ENCODE results near the gene CRELD2. TPM values are rescaled to one million over a fixed set of nuclear protein-coding genes. Genes with fewer than 3 reads are reported as not detected.
A peak's percentile ranks its signal among the peaks of the same experiment; 100 is the strongest.

CRELD2 gene
- total and polyA plus RNA-seq, 2 of the 13 experiments (the other 11 are each of a cell fraction or from before 2014, with no cell fraction given): 17.2 to 44.7 TPM

- Histone ChIP-seq H3K4me3 (replicated peaks in 1 of 3; ENCODE audit: insufficient read depth in 1 of 3, low read depth in 2 of 3, low read length in 3 of 3) (no peak overlapping the region), H3K27me3 (ENCODE audit: control insufficient read depth in 1 of 2, insufficient read depth in 2 of 2, low read length in 2 of 2) (no peaks in the 10 kb centered on the region; a peak in 1 of 5 replicates), H3K36me3 (replicated peaks in 1 of 2; ENCODE audit: control insufficient read depth in 1 of 2, insufficient read depth in 2 of 2, low read length in 2 of 2) (peaks cover 0 to 5% of the 10 kb centered on the region in 2 experiments; a peak in 2 of 5 replicates), H3K4me1 (ENCODE audit: insufficient read depth, low read length) (peaks cover 78% of the 10 kb centered on the region), H3K4me2 (ENCODE audit: low read depth, low read length) (no peak overlapping the region), H3K9me3 (ENCODE audit: low read length) (no peaks in the 10 kb centered on the region), H3K27ac (ENCODE audit: extremely low read length, insufficient read depth, low read length) (no peak overlapping the region), H3K9ac (ENCODE audit: insufficient read depth, low read depth, low read length) (no peak overlapping the region), H2AFZ (ENCODE audit: low read length) (no peak overlapping the region), H3K79me2 (ENCODE audit: insufficient read depth, low read length) (peaks cover 17% of the 10 kb centered on the region), H4K20me1 (ENCODE audit: insufficient read depth, low read length) (peaks cover 8% of the 10 kb centered on the region; the same call in 1 of the 2 replicates)
- intact Hi-C loops (cut with micrococcal nuclease; ENCODE audit: unreplicated experiment) (no loop called here), in situ Hi-C loops (cut with HindIII; ENCODE audit: extremely low pct_ligation_motif_present, low pct_unique_long_range_greater_than_20kb) (no loop called here)
- FAIRE-seq: no peak
- CTCF ChIA-PET (ENCODE audit: low intra/inter-chr PET ratio, low total read pairs): no interaction called here
- ATAC-seq: no peak
- 94% methylated on average over 15 of the region's 20 CpGs for WGBS (ENCODE audit: low lambda C conversion rate)
- no peak for DNase-seq (ENCODE audit: low spot score)
- TF ChIP-seq MXD1 (CRISPR knock-in tag; IDR thresholded peaks at IDR 0.05): 0 out of 2 replicates have a peak, but pooled peaks have one; percentile 40
- TF ChIP-seq ZNF660 (CRISPR knock-in tag; IDR thresholded peaks at IDR 0.05; ENCODE audit: borderline replicate concordance, low read depth): no peak
- no TSS peak for BruUV-seq (replicated peaks)
- POLR2A ChIA-PET: interaction anchor here (12.9 to 18.6 kb wide), 3 partner anchors 6 to 22 kb away, joined by 283 to 722 read pairs (median 722); partner anchors contain the start of gene PIM3
These were observed 38.7 kb downstream of the CRELD2 start for GRCh38 chr22:49956914-49957825.

GRCh38 chr22:49957826-49958365 lies 39.5 kb downstream of the CRELD2 start:
- H3K4me2 ChIP-seq (ENCODE audit: low read depth, low read length): peak overlapping the region; percentile 99
- no peak overlapping the region for H3K27ac ChIP-seq (ENCODE audit: extremely low read length, insufficient read depth, low read length)
- H4K20me1 ChIP-seq (ENCODE audit: insufficient read depth, low read length): peaks cover 13% of the 10 kb centered on the region
- H2AFZ ChIP-seq (ENCODE audit: low read length): no peak overlapping the region
- H3K9me3 ChIP-seq (ENCODE audit: low read length): no peaks in the 10 kb centered on the region
- FAIRE-seq (no peak), DNase-seq (ENCODE audit: low spot score) (no peak), ATAC-seq (no peak)
- ChIA-PET POLR2A (interaction anchor here (12.9 to 18.6 kb wide), 3 partner anchors 6 to 23 kb away, joined by 283 to 722 read pairs (median 722); partner anchors contain the start of gene PIM3), CTCF (ENCODE audit: low intra/inter-chr PET ratio, low total read pairs) (interaction anchor here (1.9 kb wide), 1 partner anchor 27 kb away, joined by 4 read pairs; no protein-coding TSS in a partner anchor)
- H3K79me2 ChIP-seq (ENCODE audit: insufficient read depth, low read length): peaks cover 23% of the 10 kb centered on the region
- no peaks in the 10 kb centered on the region; a peak in 1 of 5 replicates for H3K27me3 ChIP-seq (ENCODE audit: control insufficient read depth in 1 of 2, insufficient read depth in 2 of 2, low read length in 2 of 2)
- peaks cover 75% of the 10 kb centered on the region for H3K4me1 ChIP-seq (ENCODE audit: insufficient read depth, low read length)
- in situ Hi-C loops (cut with HindIII; ENCODE audit: extremely low pct_ligation_motif_present, low pct_unique_long_range_greater_than_20kb) (no loop called here), intact Hi-C loops (cut with micrococcal nuclease; ENCODE audit: unreplicated experiment) (no loop called here)
- no peak for TF ChIP-seq ZNF652 (CRISPR knock-in tag; IDR thresholded peaks at IDR 0.05; ENCODE audit: borderline replicate concordance, low read depth)
- no peak for TF ChIP-seq E2F2 (CRISPR knock-in tag; IDR thresholded peaks at IDR 0.05; ENCODE audit: borderline replicate concordance)
- TF ChIP-seq GABPB1 (CRISPR knock-in tag; IDR thresholded peaks at IDR 0.05): 0 out of 2 replicates have a peak, but pooled peaks have one; percentile 12
- no peak for TF ChIP-seq RXRA (CRISPR knock-in tag; IDR thresholded peaks at IDR 0.05)
- TF ChIP-seq ZNF777 (CRISPR knock-in tag; IDR thresholded peaks at IDR 0.05): no peak
- peak; percentile 19 for TF ChIP-seq AGO2 (optimal IDR thresholded peaks at IDR 0.05; ENCODE audit: low read depth, low read length)
- TF ChIP-seq ZFY (CRISPR knock-in tag; IDR thresholded peaks at IDR 0.05): 0 out of 2 replicates have a peak, but pooled peaks have one; percentile 19
- no peak for TF ChIP-seq SP1 (IDR thresholded peaks at IDR 0.05)
- no peak for TF ChIP-seq SP1 (CRISPR knock-in tag; IDR thresholded peaks at IDR 0.05)
- H3K4me3 ChIP-seq (replicated peaks in 1 of 3; ENCODE audit: insufficient read depth in 1 of 3, low read depth in 2 of 3, low read length in 3 of 3): peak overlapping the region in 1 of 3 experiments; percentile 83; a peak in 1 of 6 replicates
- WGBS (ENCODE audit: low lambda C conversion rate): 47% methylated on average over 3 of the region's 12 CpGs
- H3K36me3 ChIP-seq (replicated peaks in 1 of 2; ENCODE audit: control insufficient read depth in 1 of 2, insufficient read depth in 2 of 2, low read length in 2 of 2): peaks cover 4 to 9% of the 10 kb centered on the region in 2 experiments; a peak in 4 of 5 replicates
- BruUV-seq (replicated peaks): no TSS peak
- H3K9ac ChIP-seq (ENCODE audit: insufficient read depth, low read depth, low read length): no peak overlapping the region

Data from HepG2 (cell line).